ENCODE results near the gene CYP27B1.

GRCh38 chr12:57764662-57765002 is 2.2 kb downstream of the CYP27B1 start:
- no peak for TF ChIP-seq CTCF (conservative IDR thresholded peaks at IDR 0.05)
- TF ChIP-seq ZFX (IDR thresholded peaks at IDR 0.05), result no peak
